HepG2 (cell line): Measurements from ENCODE around the gene PNPLA8. TPM values are rescaled to one million over a fixed set of nuclear protein-coding genes. Genes with fewer than 3 reads are reported as not detected.

Experiments
- FOXA3 ChIP-seq: IDR thresholded peaks from 2 replicates; pipeline ENCODE4 v1.6.1; 2016; ENCODE audit warnings: missing genetic modification reagents, missing compliant biosample characterization
- GATAD1 ChIP-seq: IDR thresholded peaks from 2 replicates; pipeline ENCODE4 v1.6.1; 2016; ENCODE audit warnings: missing genetic modification reagents, missing compliant biosample characterization
- HNRNPLL ChIP-seq: fragments of 200-400 bp; formaldehyde crosslinking; IDR thresholded peaks from 2 replicates; pipeline ENCODE4 v1.6.1; 2017; ENCODE audit warnings: mild to moderate bottlenecking, low read depth, low read length; ENCODE audit not compliant: poor library complexity, severe bottlenecking
- MAFF ChIP-seq: IDR thresholded peaks from 2 replicates; pipeline ENCODE4 v1.6.1; 2011; ENCODE audit warnings: low read depth, low read length, improper control_type of control experiment
- MED8 ChIP-seq: sonication (generic); formaldehyde crosslinking; IDR thresholded peaks from 2 replicates; pipeline ENCODE4 v1.8.1; 2023; ENCODE audit warnings: mild to moderate bottlenecking, missing genetic modification reagents; ENCODE audit not compliant: insufficient replicate concordance
- NR3C1 ChIP-seq: sonication (generic); formaldehyde crosslinking; IDR thresholded peaks from 2 replicates; pipeline ENCODE4 v1.4.0; 2020; ENCODE audit warnings: missing genetic modification reagents
- PCBP1 ChIP-seq: fragments of 200-400 bp; formaldehyde crosslinking; IDR thresholded peaks from 2 replicates; pipeline ENCODE4 v1.6.1; 2017; ENCODE audit warnings: mild to moderate bottlenecking, low read depth, low read length, borderline replicate concordance
- RARA ChIP-seq: IDR thresholded peaks from 2 replicates; pipeline ENCODE4 v1.6.1; 2016; ENCODE audit warnings: missing genetic modification reagents, missing compliant biosample characterization
- SP5 ChIP-seq: IDR thresholded peaks from 2 replicates; pipeline ENCODE4 v1.6.1; 2016; ENCODE audit warnings: low read depth, borderline replicate concordance
- SSRP1 ChIP-seq: IDR thresholded peaks from 2 replicates; pipeline ENCODE4 v1.6.1; 2016; ENCODE audit warnings: control low read depth
- YEATS4 ChIP-seq: sonication (generic); formaldehyde crosslinking; IDR thresholded peaks from 2 replicates; pipeline ENCODE4 v1.4.0; 2020; ENCODE audit warnings: missing genetic modification reagents, borderline replicate concordance
- ZBTB7A ChIP-seq: sonication (generic); formaldehyde crosslinking; IDR thresholded peaks from 2 replicates; pipeline ENCODE4 v1.8.0; 2022; ENCODE audit warnings: mild to moderate bottlenecking, missing genetic modification reagents
- ZNF136 ChIP-seq: sonication (generic); formaldehyde crosslinking; IDR thresholded peaks from 2 replicates; pipeline ENCODE4 v1.8.1; 2022; ENCODE audit warnings: low read depth, mild to moderate bottlenecking, moderate library complexity, missing genetic modification reagents
- ZNF713 ChIP-seq: sonication (generic); formaldehyde crosslinking; IDR thresholded peaks from 2 replicates; pipeline ENCODE4 v1.4.0; 2020; ENCODE audit warnings: mild to moderate bottlenecking, missing genetic modification reagents
- ZNF724P ChIP-seq: sonication (generic); formaldehyde crosslinking; IDR thresholded peaks from 2 replicates; pipeline ENCODE4 v1.8.0; 2022; ENCODE audit warnings: missing genetic modification reagents, borderline replicate concordance
- ZNF841 ChIP-seq: sonication (generic); formaldehyde crosslinking; IDR thresholded peaks from 2 replicates; pipeline ENCODE4 v1.8.1; 2023; ENCODE audit warnings: missing genetic modification reagents, borderline replicate concordance
- polyA plus RNA-seq, 8 experiments: library from polyadenylated mRNA; depleted of rRNA in 3 of 8; stranded (reverse) in 7 of 8; unstranded in 1 of 8; fragments of >200 nt; fragmentation: Illumina TruSeq in 4 of 8; extraction: Trizol in 4 of 8; gene quantifications; 2 replicates each; pipeline versions ENCODE4 v1.2.1 to v1.2.3, GENCODE V29; 2011 to 2016; ENCODE audit warnings: low read depth in 4 of 8, missing spikeins in 1 of 8, mixed read lengths in 1 of 8; ENCODE audit not compliant: insufficient read depth in 1 of 8
- total RNA-seq, 5 experiments: library from RNA; depleted of rRNA; stranded (reverse); fragments of >200 nt; fragmentation: Illumina TruSeq; extraction: Trizol; gene quantifications; 2 replicates each; pipeline ENCODE4 v1.2.3, GENCODE V29; 2016; ENCODE audit warnings: low read depth in 1 of 5
- TF ChIP-seq, protein P1 (sequence below): sonication (generic); formaldehyde crosslinking; IDR thresholded peaks from 2 replicates; pipeline ENCODE4 v1.5.0; 2020; ENCODE audit warnings: mild to moderate bottlenecking, missing genetic modification reagents, borderline replicate concordance
- TF ChIP-seq, protein P2 (sequence below): sonication (generic); formaldehyde crosslinking; IDR thresholded peaks from 2 replicates; pipeline ENCODE4 v1.4.0; 2020; ENCODE audit warnings: mild to moderate bottlenecking, missing genetic modification reagents
- TF ChIP-seq, protein P3 (sequence below): sonication (generic); formaldehyde crosslinking; IDR thresholded peaks from 2 replicates; pipeline ENCODE4 v1.4.0; 2020; ENCODE audit warnings: missing genetic modification reagents
- TF ChIP-seq, protein P4 (sequence below): sonication (generic); formaldehyde crosslinking; IDR thresholded peaks from 2 replicates; pipeline ENCODE4 v1.5.0; 2020; ENCODE audit warnings: mild to moderate bottlenecking, missing genetic modification reagents

The PNPLA8 gene
- total and polyA plus RNA-seq, 2 of the 13 experiments (the other 11 are each of a cell fraction or from before 2014, with no cell fraction given): 6.3 to 11.4 TPM

DNA sequence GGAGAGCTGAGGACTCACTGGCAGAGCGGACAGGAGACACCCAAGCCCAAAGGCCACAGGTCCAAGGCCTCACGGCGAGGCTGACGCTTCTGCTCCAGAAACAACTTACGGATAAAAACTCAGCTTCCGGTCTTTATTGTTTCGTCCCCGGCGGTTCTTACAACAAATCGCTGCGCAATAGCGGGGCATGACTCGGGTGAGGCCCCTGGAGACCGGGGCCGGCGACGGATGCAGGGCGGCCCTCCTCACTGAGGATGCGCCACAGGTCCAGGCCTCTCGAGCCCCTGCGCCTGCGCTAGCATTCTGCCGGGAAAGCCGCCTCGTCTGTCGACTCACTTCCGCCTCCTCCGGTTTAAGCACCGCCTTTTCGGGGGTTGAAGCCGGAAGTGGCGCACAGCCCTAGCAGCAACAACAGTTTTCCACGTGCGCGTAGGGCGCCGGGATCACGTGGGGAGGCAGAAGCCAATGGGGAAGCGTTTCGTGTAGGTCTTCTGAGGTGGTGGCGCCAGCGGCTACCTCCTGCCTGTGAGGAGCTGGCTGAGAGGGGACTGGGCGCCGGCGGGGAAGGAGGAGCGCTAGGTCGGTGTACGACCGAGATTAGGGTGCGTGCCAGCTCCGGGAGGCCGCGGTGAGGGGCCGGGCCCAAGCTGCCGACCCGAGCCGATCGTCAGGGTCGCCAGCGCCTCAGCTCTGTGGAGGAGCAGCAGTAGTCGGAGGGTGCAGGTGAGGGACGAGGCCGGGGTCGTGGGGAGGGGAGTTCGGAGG, 43.6 kb upstream of the PNPLA8 start, which contains the start of the genes DNAJB9 and THAP5 (continued):
- TF ChIP-seq, protein P1, sequence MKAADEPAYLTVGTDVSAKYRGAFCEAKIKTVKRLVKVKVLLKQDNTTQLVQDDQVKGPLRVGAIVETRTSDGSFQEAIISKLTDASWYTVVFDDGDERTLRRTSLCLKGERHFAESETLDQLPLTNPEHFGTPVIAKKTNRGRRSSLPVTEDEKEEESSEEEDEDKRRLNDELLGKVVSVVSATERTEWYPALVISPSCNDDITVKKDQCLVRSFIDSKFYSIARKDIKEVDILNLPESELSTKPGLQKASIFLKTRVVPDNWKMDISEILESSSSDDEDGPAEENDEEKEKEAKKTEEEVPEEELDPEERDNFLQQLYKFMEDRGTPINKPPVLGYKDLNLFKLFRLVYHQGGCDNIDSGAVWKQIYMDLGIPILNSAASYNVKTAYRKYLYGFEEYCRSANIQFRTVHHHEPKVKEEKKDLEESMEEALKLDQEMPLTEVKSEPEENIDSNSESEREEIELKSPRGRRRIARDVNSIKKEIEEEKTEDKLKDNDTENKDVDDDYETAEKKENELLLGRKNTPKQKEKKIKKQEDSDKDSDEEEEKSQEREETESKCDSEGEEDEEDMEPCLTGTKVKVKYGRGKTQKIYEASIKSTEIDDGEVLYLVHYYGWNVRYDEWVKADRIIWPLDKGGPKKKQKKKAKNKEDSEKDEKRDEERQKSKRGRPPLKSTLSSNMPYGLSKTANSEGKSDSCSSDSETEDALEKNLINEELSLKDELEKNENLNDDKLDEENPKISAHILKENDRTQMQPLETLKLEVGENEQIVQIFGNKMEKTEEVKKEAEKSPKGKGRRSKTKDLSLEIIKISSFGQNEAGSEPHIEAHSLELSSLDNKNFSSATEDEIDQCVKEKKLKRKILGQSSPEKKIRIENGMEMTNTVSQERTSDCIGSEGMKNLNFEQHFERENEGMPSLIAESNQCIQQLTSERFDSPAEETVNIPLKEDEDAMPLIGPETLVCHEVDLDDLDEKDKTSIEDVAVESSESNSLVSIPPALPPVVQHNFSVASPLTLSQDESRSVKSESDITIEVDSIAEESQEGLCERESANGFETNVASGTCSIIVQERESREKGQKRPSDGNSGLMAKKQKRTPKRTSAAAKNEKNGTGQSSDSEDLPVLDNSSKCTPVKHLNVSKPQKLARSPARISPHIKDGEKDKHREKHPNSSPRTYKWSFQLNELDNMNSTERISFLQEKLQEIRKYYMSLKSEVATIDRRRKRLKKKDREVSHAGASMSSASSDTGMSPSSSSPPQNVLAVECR (CRISPR knock-in tag): peak; percentile 97
- TF ChIP-seq PCBP1 (peak; percentile 70; the same call in 1 of the 2 replicates), SP5 (CRISPR knock-in tag) (no peak), ZNF724P (CRISPR knock-in tag) (peak; percentile 90; the same call in 1 of the 2 replicates), ZNF136 (CRISPR knock-in tag) (peak; percentile 94), ZNF713 (CRISPR knock-in tag) (no peak), HNRNPLL (peak; percentile 76), ZBTB7A (peak; percentile 77; the same call in 1 of the 2 replicates), RARA (CRISPR knock-in tag) (0 out of 2 replicates have a peak, but pooled peaks have one; percentile 36), YEATS4 (CRISPR knock-in tag) (peak; percentile 88), MAFF (no peak), MED8 (CRISPR knock-in tag) (peak; percentile 63), GATAD1 (peak; percentile 89), ZNF841 (CRISPR knock-in tag) (0 out of 2 replicates have a peak, but pooled peaks have one; percentile 44), SSRP1 (CRISPR knock-in tag) (no peak), NR3C1 (CRISPR knock-in tag) (no peak), FOXA3 (CRISPR knock-in tag) (peak; percentile 56; the same call in 1 of the 2 replicates)
- TF ChIP-seq, protein P2, sequence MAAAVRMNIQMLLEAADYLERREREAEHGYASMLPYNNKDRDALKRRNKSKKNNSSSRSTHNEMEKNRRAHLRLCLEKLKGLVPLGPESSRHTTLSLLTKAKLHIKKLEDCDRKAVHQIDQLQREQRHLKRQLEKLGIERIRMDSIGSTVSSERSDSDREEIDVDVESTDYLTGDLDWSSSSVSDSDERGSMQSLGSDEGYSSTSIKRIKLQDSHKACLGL: peak; percentile 87
- TF ChIP-seq, protein P3, sequence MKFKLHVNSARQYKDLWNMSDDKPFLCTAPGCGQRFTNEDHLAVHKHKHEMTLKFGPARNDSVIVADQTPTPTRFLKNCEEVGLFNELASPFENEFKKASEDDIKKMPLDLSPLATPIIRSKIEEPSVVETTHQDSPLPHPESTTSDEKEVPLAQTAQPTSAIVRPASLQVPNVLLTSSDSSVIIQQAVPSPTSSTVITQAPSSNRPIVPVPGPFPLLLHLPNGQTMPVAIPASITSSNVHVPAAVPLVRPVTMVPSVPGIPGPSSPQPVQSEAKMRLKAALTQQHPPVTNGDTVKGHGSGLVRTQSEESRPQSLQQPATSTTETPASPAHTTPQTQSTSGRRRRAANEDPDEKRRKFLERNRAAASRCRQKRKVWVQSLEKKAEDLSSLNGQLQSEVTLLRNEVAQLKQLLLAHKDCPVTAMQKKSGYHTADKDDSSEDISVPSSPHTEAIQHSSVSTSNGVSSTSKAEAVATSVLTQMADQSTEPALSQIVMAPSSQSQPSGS (CRISPR knock-in tag): no peak
- TF ChIP-seq, protein P4, sequence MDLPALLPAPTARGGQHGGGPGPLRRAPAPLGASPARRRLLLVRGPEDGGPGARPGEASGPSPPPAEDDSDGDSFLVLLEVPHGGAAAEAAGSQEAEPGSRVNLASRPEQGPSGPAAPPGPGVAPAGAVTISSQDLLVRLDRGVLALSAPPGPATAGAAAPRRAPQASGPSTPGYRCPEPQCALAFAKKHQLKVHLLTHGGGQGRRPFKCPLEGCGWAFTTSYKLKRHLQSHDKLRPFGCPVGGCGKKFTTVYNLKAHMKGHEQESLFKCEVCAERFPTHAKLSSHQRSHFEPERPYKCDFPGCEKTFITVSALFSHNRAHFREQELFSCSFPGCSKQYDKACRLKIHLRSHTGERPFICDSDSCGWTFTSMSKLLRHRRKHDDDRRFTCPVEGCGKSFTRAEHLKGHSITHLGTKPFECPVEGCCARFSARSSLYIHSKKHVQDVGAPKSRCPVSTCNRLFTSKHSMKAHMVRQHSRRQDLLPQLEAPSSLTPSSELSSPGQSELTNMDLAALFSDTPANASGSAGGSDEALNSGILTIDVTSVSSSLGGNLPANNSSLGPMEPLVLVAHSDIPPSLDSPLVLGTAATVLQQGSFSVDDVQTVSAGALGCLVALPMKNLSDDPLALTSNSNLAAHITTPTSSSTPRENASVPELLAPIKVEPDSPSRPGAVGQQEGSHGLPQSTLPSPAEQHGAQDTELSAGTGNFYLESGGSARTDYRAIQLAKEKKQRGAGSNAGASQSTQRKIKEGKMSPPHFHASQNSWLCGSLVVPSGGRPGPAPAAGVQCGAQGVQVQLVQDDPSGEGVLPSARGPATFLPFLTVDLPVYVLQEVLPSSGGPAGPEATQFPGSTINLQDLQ: 0 out of 2 replicates have a peak, but pooled peaks have one; percentile 12
